NB4 (cell line): Measurements from ENCODE around the gene CEBPE.

ENCODE experiments used
- DNase-seq: peaks from one replicate; pipeline ENCODE4 v3.0.0; 2010; ENCODE audit warnings: low read depth
- H3K4me3 ChIP-seq: one replicate; pipeline ENCODE4 v1.5.1; 2011; ENCODE audit warnings: mild to moderate bottlenecking, low read depth, low read length, moderate library complexity
- MYC ChIP-seq: IDR thresholded peaks from 2 replicates; pipeline ENCODE4 v1.6.1; 2011; ENCODE audit warnings: low read depth, low read length
- POLR2A ChIP-seq: IDR thresholded peaks from 2 replicates; pipeline ENCODE4 v1.6.1; 2011; ENCODE audit warnings: mild to moderate bottlenecking; ENCODE audit not compliant: insufficient read length; ENCODE audit errors: extremely low read depth
- TF ChIP-seq, protein P1 (sequence below): IDR thresholded peaks from 2 replicates; pipeline ENCODE4 v1.6.1; 2011; ENCODE audit warnings: low read depth, low read length
- TF ChIP-seq, protein P2 (sequence below): IDR thresholded peaks from one replicate; pipeline ENCODE4 v1.5.1; 2012; ENCODE audit warnings: low read depth, low read length

Gene CEBPE

DNA sequence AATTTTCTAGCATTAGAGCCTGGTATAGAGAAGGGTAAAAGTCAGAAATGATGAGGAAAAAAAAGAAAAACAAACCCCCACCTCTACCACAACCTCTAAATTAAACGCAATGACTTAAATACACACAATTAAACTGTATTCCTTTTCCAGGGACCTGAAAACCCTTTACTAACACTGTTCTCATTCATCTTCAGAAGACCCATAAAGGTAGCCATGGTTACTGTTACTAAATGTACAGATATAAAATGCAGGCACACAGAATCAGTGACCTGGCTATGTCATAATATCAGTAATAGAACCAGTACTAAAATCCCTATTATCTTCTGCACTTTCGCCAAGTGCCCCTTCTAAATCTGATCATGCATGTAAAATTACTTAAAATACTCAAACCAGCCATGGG, 25.5 kb downstream of the CEBPE start:
- DNase-seq, result no peak
- TF ChIP-seq, protein P1, sequence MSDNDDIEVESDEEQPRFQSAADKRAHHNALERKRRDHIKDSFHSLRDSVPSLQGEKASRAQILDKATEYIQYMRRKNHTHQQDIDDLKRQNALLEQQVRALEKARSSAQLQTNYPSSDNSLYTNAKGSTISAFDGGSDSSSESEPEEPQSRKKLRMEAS, result no peak
- no peak for TF ChIP-seq POLR2A
- no peak for TF ChIP-seq MYC
- TF ChIP-seq, protein P2, sequence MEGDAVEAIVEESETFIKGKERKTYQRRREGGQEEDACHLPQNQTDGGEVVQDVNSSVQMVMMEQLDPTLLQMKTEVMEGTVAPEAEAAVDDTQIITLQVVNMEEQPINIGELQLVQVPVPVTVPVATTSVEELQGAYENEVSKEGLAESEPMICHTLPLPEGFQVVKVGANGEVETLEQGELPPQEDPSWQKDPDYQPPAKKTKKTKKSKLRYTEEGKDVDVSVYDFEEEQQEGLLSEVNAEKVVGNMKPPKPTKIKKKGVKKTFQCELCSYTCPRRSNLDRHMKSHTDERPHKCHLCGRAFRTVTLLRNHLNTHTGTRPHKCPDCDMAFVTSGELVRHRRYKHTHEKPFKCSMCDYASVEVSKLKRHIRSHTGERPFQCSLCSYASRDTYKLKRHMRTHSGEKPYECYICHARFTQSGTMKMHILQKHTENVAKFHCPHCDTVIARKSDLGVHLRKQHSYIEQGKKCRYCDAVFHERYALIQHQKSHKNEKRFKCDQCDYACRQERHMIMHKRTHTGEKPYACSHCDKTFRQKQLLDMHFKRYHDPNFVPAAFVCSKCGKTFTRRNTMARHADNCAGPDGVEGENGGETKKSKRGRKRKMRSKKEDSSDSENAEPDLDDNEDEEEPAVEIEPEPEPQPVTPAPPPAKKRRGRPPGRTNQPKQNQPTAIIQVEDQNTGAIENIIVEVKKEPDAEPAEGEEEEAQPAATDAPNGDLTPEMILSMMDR, result no peak
- peak overlapping the region; percentile 88 for H3K4me3 ChIP-seq

DNA sequence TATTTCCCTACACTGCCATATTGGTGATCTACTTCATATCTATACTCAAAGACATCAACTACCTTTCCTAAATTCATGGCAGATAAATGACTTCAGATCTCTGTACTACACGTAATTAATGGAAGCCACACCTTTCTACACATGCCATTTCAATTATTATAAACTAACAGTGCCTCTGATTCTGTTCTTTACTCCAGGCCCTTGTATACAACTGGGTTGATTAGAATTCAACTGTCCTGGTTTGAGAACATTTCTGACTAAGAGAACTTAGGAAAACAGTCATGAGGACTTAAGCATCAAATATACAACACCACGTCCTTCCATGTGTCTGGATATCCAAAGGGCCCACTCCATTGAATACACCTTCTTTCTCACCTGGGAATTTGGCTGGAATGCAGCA, 26.0 kb downstream of the CEBPE start:
- TF ChIP-seq MYC, result no peak
- TF ChIP-seq POLR2A, result no peak
- TF ChIP-seq, protein P1, result no peak
- TF ChIP-seq, protein P2, result no peak
- H3K4me3 ChIP-seq, result peak overlapping the region; percentile 88
- no peak for DNase-seq

DNA sequence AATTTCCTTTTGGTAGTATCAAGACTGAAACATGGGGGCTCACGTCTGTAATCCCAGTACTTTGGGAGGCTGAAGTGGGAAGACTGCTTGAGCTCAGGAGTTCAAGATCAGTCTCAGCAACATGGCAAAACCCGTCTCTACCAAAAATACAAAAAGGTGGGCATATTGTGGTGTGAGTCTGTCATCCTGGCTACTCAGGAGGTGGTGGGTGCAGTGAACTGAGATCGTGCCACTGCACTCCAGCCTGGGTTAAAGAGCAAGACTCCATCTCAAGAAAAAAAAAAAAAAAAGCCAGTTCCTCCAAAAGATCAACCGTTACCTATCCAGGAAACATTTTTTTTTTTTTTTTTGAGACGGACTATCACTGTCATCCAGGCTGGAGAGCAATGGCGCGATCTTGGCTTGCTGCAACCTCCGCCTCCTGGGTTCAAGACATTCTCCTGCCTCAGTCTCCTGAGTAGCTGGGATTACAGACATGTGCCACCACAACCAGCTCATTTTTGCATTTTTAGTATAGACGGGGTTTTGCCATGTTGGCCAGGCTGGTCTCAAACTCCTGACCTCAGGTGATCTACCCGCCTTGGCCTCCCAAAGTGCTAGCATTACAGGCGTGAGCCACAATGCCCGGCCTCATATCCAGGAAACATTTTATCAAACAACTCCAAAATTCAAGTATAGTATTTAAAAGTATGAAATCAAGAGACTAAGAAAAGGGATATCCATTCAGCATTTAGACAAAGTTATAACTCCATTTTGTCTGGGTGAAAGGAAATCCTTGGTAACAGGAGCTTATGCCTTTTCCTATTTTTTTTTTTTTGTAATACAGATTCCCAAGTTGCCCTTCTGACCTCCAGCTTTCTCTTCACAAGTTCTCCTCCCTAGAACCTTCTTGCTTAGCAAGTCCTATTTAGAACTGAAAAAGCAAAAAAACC, 27.5 kb downstream of the CEBPE start:
- no peak overlapping the region for H3K4me3 ChIP-seq
- TF ChIP-seq, protein P2, result no peak
- no peak for TF ChIP-seq POLR2A
- TF ChIP-seq MYC, result no peak
- TF ChIP-seq, protein P1, result no peak
- no peak for DNase-seq

DNA sequence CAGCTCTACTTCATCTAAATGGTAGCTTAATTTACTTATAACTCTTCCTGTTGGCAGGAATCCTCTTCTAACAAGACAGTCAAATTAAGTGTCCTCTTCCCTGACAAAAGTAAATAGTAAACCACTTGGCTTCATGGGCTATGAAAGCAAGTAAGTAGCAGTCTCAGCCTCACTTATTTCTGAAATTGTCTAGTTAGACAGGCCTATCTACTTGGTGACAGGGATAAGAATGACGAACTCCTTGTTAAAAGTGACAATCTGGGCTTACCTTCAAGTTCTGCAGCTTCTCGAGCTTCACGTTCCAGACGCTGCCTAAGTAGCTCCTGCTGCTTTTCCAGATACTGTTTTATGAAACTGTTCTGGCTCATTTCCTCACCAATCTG, 28.8 kb downstream of the CEBPE start:
- DNase-seq, result no peak
- H3K4me3 ChIP-seq, result no peak overlapping the region
- TF ChIP-seq, protein P1, result no peak
- TF ChIP-seq POLR2A (no peak), MYC (no peak)
- TF ChIP-seq, protein P2, result no peak

DNA sequence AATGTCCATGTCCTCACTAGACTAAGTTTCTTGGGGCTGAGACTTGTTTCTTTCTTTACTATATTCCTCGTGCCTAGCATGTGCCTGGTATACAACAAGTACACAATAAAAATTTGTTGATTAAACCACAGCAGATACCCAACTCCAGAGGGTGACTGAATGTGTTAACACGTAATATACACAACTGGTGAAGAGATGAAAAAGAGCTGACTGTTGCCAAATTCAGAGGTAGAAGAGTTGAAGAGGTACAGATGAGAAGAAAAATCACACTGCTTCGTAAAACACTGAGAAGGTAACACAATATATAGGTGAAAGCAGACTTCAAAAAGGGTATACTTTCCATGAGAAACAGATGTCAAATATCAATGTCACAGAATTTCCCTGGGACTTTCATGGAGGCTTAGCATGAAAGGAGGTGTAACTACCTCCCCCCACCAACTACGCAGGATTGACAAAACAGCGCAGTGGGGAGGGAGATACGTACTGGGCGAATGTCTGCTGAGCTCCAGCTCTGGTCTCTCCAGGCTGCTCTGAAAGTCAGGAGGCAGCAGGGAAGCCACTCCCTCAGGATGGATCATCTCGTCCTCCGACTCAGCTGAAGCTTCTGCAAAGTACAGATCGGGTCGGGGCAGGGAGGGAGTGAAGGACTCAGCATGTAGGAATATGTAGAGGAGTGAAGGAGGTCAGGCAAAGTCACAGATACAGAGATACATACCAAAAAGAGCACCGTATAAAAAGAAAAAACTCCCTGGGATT, 29.4 kb downstream of the CEBPE start:
- H3K4me3 ChIP-seq, result no peak overlapping the region
- TF ChIP-seq POLR2A (no peak), MYC (no peak)
- TF ChIP-seq, protein P2, result no peak
- TF ChIP-seq, protein P1, result no peak
- no peak for DNase-seq
